Esophagus muscularis mucosa (tissue), 4 donors: ENCODE data around the gene RHOG. TPM values are rescaled to one million over a fixed set of nuclear protein-coding genes. Genes with fewer than 3 reads are reported as not detected.

Source experiments
- DNase-seq: peaks from one replicate; pipeline ENCODE4 v3.0.0-alpha.2; 2017; ENCODE audit errors: extremely low spot score
- H3K27ac ChIP-seq, 4 donors: fragments of 200-600 bp; sonication (generic); replicated peaks in 1 of 4; 1 replicate in 3 of 4; 2 replicates in 1 of 4; pipeline ENCODE4 v1.5.1; 2016 to 2019; ENCODE audit warnings: mild to moderate bottlenecking in 1 of 4
- H3K27me3 ChIP-seq, 4 donors: fragments of 200-600 bp; sonication (generic); one replicate each; pipeline versions ENCODE4 v1.5.1 to v1.6.0; 2016 to 2019
- H3K36me3 ChIP-seq, 4 donors: fragments of 200-600 bp; sonication (generic); one replicate each; pipeline ENCODE4 v1.5.1; 2016 to 2019
- H3K4me1 ChIP-seq, 4 donors: fragments of 200-600 bp; sonication (generic); one replicate each; pipeline ENCODE4 v1.5.1; 2016 to 2019
- H3K4me3 ChIP-seq, 4 donors: fragments of 200-600 bp; sonication (generic); 1 replicate in 2 of 4; 2 replicates in 2 of 4; pipeline ENCODE4 v1.5.1; 2016 to 2019; ENCODE audit warnings: mild to moderate bottlenecking in 4 of 4, moderate library complexity in 1 of 4
- H3K9me3 ChIP-seq, 4 donors: fragments of 200-600 bp; sonication (generic); 1 replicate in 3 of 4; 2 replicates in 1 of 4; pipeline ENCODE4 v1.5.1; 2016 to 2019
- CTCF ChIP-seq, 3 experiments: fragments of 200-600 bp in 2 of 3; fragments of 450-650 bp in 1 of 3; sonication (generic) in 2 of 3; IDR thresholded peaks; one replicate each; pipeline ENCODE4 v1.5.1; 2017 to 2019; ENCODE audit warnings: antibody characterized with exemption in 3 of 3, mild to moderate bottlenecking in 2 of 3, moderate library complexity in 1 of 3
- EP300 ChIP-seq: sonication (generic); formaldehyde crosslinking; IDR thresholded peaks from one replicate; pipeline ENCODE4 v1.6.1; 2017; ENCODE audit warnings: antibody characterized with exemption
- POLR2A ChIP-seq: fragments of 450-650 bp; IDR thresholded peaks from one replicate; pipeline ENCODE4 v1.6.1; 2017; ENCODE audit warnings: antibody characterized with exemption, moderate library complexity, mild to moderate bottlenecking, low read depth
- POLR2AphosphoS5 ChIP-seq, 2 donors: sonication (generic); formaldehyde crosslinking; IDR thresholded peaks; one replicate each; pipeline ENCODE4 v1.6.1; 2017; ENCODE audit warnings: antibody characterized with exemption in 2 of 2
- WGBS: methylation state at CpG from one replicate; pipeline ENCODE4 v1.1.5; 2018; 5-methylcytosine and 5-hydroxymethylcytosine counted together
- intact Hi-C: fragments of 100-400 bp; cut with DNase I; formaldehyde crosslinking; loops from one replicate; pipeline ENCODE4 v1.15.1; 2023
- total RNA-seq, 4 donors: library from RNA; depleted of rRNA; stranded (reverse); fragments of >200 nt; gene quantifications; one replicate each; pipeline versions ENCODE4 v1.1.0 to v1.2.1, GENCODE V29; 2016

Gene RHOG
- total RNA-seq, 4 donors from 2014 or later: 53.6 to 75.5 (median 59.4) TPM

DNA sequence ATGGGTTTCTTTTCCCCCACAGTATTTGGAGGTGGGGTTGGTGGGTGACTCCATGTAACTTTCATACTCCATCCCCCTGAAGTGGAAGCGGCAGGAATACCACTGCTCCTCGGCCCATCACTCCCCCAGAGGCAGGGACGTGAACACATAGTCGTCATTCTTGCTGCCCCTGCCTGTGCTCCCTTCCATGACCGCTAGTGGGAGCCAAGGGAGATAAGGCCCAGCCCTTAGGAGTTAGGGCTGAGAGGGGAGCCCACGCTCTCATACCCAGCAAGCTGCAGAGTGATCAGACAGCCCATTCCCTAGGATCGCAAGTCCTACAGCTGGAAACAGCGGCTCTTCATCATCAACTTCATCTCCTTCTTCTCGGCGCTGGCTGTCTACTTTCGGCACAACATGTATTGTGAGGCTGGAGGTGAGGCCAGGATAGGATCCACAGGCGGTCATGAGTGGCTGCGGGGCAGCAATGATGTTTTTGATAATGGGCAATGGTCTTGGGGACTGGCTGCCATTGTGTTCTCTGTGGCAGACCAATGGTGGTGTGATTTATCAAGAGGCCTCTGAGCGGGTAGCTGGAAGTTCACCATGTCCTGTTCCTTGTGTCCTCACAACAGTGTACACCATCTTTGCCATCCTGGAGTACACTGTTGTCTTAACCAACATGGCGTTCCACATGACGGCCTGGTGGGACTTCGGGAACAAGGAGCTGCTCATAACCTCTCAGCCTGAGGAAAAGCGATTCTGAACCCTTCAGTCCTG is 15.9 kb downstream of the RHOG start:
- TF ChIP-seq CTCF (IDR thresholded peaks at IDR 0.05): peak; percentile 29 to 69 (median 41)
- no peak for TF ChIP-seq POLR2AphosphoS5 (IDR thresholded peaks at IDR 0.05)
- TF ChIP-seq EP300: no peak
- Histone ChIP-seq H3K9me3 (no peaks in the 10 kb centered on the region), H3K4me3 (no peak overlapping the region), H3K4me1 (peaks cover 0 to 5% (median 0%) of the 10 kb centered on the region in 4 donors), H3K27ac (no peak overlapping the region), H3K36me3 (peaks cover 23 to 44% (median 39%) of the 10 kb centered on the region in 4 donors), H3K27me3 (no peaks in the 10 kb centered on the region)
- DNase-seq: no peak
- WGBS: 92% methylated on average over 9 of the region's 18 CpGs
- intact Hi-C loops: no loop called here

DNA sequence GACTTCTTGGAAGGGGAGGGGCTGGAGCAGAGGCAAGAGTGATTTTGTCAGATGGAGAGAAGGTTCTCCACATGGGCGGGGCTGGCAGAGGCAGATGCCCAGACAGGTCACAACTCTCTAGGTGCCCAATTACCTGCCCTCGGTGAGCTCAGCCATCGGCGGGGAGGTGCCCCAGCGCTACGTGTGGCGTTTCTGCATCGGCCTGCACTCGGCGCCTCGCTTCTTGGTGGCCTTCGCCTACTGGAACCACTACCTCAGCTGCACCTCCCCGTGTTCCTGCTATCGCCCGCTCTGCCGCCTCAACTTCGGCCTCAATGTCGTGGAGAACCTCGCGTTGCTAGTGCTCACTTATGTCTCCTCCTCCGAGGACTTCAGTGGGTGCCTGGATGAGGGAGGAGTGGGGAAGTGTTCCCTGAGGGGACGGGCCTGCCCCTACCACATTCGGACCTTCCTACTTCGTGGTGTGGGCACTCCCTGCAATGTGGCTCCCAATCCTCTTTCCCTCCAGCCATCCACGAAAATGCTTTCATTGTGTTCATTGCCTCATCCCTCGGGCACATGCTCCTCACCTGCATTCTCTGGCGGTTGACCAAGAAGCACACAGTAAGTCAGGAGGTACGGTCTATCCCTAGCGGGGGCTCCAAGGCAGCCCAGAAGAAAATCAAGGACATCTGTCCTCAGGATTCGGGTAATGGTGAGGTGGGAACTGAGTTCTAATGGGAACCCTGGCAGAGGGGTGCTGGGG is 16.8 kb downstream of the RHOG start:
- peaks cover 0 to 5% (median 0%) of the 10 kb centered on the region in 4 donors for H3K4me1 ChIP-seq
- DNase-seq: no peak
- H3K9me3 ChIP-seq: no peaks in the 10 kb centered on the region
- WGBS: 93% methylated on average over 30 of the region's 30 CpGs
- intact Hi-C loops: no loop called here
- peaks cover 20 to 35% (median 31%) of the 10 kb centered on the region in 4 donors for H3K36me3 ChIP-seq
- TF ChIP-seq POLR2A (no peak), CTCF (IDR thresholded peaks at IDR 0.05) (no peak), POLR2AphosphoS5 (IDR thresholded peaks at IDR 0.05) (no peak), EP300 (no peak)
- H3K27me3 ChIP-seq: no peaks in the 10 kb centered on the region
- no peak overlapping the region for H3K4me3 ChIP-seq
- H3K27ac ChIP-seq: no peak overlapping the region

GRCh38 chr11:3823303-3823702 is 17.5 kb downstream of the RHOG start:
- intact Hi-C loops: no loop called here

GRCh38 chr11:3822312-3822711 is 18.4 kb downstream of the RHOG start:
- Histone ChIP-seq H3K36me3 (peaks cover 10 to 21% (median 20%) of the 10 kb centered on the region in 4 donors), H3K27me3 (no peaks in the 10 kb centered on the region), H3K4me3 (no peak overlapping the region), H3K4me1 (peaks cover 0 to 5% (median 0%) of the 10 kb centered on the region in 4 donors), H3K27ac (no peak overlapping the region), H3K9me3 (no peaks in the 10 kb centered on the region)
- intact Hi-C loops: no loop called here
- no peak for DNase-seq
- 94% methylated on average over 7 of the region's 7 CpGs for WGBS
- TF ChIP-seq CTCF (IDR thresholded peaks at IDR 0.05) (no peak), POLR2A (no peak), EP300 (no peak), POLR2AphosphoS5 (IDR thresholded peaks at IDR 0.05) (no peak)

More at GRCh38 chr11:3823303-3823702, 17.5 kb downstream of the RHOG start:
- no peak overlapping the region for H3K27ac ChIP-seq
- no peak for TF ChIP-seq CTCF (IDR thresholded peaks at IDR 0.05)
- TF ChIP-seq POLR2A: no peak
- no peak for TF ChIP-seq POLR2AphosphoS5 (IDR thresholded peaks at IDR 0.05)
- no peak for TF ChIP-seq EP300
- H3K4me3 ChIP-seq: no peak overlapping the region
- H3K27me3 ChIP-seq: no peaks in the 10 kb centered on the region
- no peak for DNase-seq
- peaks cover 0 to 5% (median 0%) of the 10 kb centered on the region in 4 donors for H3K4me1 ChIP-seq
- no peaks in the 10 kb centered on the region for H3K9me3 ChIP-seq
- WGBS: 96% methylated on average over 3 of the region's 3 CpGs
- peaks cover 20 to 31% (median 30%) of the 10 kb centered on the region in 4 donors for H3K36me3 ChIP-seq
